Activated T-cell treated with anti-CD3 and anti-CD28 coated beads, Interleukin-2, amount 50 U/mL, for 24 hours (primary cell): ENCODE results near the gene USB1.
A peak's percentile ranks its signal among the peaks of the same experiment; 100 is the strongest.

ENCODE experiments used
- DNase-seq: peaks from one replicate; pipeline ENCODE4 v3.0.0-alpha.2; 2020
- H3K27ac Mint-ChIP-seq: 2 replicates; pipeline ENCODE4 v1.8.0; 2020; ENCODE audit warnings: mild to moderate bottlenecking, mixed read lengths
- H3K27me3 Mint-ChIP-seq: 2 replicates; pipeline ENCODE4 v1.8.0; 2020; ENCODE audit warnings: mixed read lengths
- H3K36me3 Mint-ChIP-seq: 2 replicates; pipeline ENCODE4 v1.8.0; 2020; ENCODE audit warnings: low read depth, mixed read lengths
- H3K4me1 Mint-ChIP-seq: 2 replicates; pipeline ENCODE4 v1.8.0; 2020; ENCODE audit warnings: low read depth, mixed read lengths
- H3K4me3 Mint-ChIP-seq: 2 replicates; pipeline ENCODE4 v1.8.0; 2020; ENCODE audit warnings: mild to moderate bottlenecking, moderate library complexity, mixed read lengths
- H3K9me3 Mint-ChIP-seq: 2 replicates; pipeline ENCODE4 v1.8.0; 2020; ENCODE audit warnings: mixed read lengths

USB1 gene

DNA sequence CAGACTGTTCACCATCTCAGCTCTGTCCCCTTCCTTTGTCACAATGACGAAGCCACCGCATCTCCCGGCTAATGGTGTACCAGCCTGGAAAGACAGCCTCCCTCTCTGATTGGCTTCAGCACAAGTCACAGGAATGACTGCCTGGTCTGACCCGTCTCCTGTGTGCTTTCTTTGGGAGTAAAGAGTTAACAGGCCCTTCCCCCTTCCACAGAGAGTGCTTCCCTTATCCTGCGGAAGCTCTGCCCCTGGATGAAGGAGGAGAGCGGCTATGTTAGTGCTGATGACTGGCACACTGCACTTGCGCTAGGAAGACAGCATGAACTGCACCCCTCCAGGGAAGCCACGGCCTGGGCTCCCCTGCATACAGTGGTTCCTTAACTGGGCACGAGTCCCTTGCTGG lies 11.3 kb downstream of the USB1 start:
- Mint-ChIP-seq H3K4me1 (no peaks in the 10 kb centered on the region), H3K27me3 (no peaks in the 10 kb centered on the region), H3K27ac (no peak overlapping the region), H3K9me3 (no peaks in the 10 kb centered on the region), H3K4me3 (no peak overlapping the region), H3K36me3 (peaks cover 56% of the 10 kb centered on the region)
- DNase-seq: no peak

DNA sequence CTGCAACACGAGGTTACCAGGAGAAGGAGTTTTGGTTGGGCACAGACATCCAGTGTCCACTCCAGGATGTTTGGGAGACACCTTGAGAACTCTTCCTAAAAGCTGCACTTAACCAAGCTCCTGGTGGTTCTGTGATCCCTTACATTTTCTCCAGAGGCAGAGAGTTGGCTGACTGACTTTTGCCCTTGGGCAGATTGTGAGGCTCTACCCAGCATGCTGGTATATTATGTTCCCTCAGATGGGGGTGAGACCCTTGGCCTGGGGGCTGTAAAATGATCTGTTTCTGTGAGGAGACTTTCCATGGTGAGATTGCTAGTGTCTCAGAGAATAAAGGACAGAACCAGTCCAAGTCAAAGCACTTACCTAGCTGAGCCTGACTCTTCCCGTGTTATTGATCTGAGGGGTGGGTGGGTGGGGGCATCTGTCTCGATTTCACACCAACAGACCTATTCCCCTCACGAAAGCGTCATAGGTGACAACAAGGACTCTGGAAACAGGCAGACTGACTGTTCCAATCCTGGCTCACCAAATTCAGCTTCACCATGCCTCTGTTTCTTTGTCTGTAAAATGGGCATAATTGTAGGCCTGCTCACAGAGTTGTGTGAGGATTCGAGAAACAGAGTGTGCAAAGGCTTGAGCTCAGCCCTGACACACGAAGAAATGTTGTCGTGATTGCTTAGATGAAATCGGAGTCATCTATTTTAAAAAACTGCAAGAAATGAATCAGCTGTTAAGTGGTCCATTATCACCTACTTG lies 12.2 kb downstream of the USB1 start:
- H3K27me3 Mint-ChIP-seq: no peaks in the 10 kb centered on the region
- H3K4me3 Mint-ChIP-seq: no peak overlapping the region
- peaks cover 52% of the 10 kb centered on the region for H3K36me3 Mint-ChIP-seq
- DNase-seq: no peak
- H3K9me3 Mint-ChIP-seq: no peaks in the 10 kb centered on the region
- H3K27ac Mint-ChIP-seq: no peak overlapping the region
- H3K4me1 Mint-ChIP-seq: no peaks in the 10 kb centered on the region

DNA sequence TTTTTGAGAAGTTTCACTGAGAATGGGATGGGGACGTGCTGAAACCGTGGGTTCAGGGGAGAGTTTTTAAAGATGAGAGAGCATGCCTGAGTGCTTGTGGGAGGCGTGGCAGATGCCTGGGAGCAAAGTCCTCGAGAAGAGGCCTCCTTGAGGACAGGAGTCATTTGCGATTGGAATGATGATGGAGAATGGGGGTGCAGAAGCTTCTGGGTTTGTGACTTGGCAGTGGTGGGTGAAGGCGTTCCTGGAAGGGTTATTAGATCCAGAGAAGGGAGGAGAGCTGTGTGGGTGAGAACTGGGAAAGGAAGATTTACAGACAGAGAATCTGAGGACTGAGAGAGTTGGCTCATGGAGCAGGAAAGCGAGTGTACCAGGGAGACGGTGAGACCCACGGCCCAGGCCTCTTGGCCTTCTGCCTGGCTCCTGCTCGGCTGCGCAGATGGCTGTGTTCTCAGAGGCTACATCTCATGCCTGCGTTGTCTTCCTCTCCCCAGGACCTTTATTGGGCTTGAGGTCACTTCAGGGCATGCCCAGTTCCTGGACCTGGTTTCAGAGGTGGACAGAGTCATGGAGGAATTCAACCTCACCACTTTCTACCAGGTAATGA lies 15.7 kb downstream of the USB1 start:
- Mint-ChIP-seq H3K4me1 (peaks cover 4% of the 10 kb centered on the region), H3K9me3 (no peaks in the 10 kb centered on the region), H3K27me3 (no peaks in the 10 kb centered on the region), H3K4me3 (no peak overlapping the region), H3K27ac (no peak overlapping the region), H3K36me3 (peaks cover 44% of the 10 kb centered on the region)
- no peak for DNase-seq

DNA sequence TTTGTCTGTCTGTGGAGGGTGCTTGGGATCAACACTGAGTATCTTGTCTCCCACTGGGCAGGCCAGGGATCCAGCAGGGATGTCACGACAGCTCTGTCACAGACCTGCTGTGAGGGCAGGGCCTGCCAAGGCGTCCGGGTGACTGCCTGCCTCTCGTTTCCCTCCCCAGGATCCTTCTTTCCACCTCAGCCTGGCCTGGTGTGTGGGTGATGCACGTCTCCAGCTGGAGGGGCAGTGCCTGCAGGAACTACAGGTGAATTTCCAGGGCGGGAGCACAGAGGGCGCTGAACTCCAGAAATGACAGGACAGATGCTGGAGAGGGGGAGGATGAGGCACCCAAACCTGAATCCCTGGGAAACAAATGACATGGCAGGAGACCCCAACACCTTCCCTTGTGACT lies 17.6 kb downstream of the USB1 start:
- Mint-ChIP-seq H3K27ac (no peak overlapping the region), H3K9me3 (no peaks in the 10 kb centered on the region)

DNA sequence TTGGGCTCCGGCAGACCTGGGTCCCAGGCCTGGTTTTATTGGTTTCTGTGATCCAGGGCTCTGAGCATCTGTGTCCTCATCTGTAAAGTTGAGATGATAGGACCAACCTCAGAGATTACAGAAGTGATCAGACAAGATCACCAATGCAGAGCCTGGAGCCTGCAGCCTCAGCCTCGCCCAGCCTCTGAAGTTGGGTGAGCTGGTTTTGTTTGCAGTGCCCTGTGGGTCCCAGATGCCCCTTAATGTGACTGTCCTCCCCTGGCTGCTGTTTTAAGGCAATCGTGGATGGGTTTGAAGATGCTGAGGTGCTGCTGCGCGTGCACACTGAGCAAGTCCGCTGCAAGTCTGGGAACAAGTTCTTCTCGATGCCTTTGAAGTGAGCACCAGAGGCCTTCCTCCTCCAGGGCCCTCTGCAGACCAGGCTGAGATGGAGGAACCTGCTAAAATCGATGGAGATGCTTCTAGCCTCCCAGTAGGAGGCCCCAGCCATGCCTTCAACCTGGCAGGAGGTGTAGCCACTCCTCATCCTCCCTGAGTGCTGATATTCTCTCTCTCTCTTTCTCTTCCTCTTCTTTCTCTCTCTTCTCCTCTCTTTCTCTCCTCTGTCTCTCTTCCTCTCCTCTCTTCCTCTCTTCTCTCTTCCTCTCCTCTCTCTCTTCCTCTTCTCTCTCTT lies 18.8 kb downstream of the USB1 start:
- Mint-ChIP-seq H3K4me3 (no peak overlapping the region), H3K4me1 (peaks cover 10% of the 10 kb centered on the region), H3K9me3 (no peaks in the 10 kb centered on the region), H3K27ac (no peak overlapping the region), H3K27me3 (peaks cover 6% of the 10 kb centered on the region), H3K36me3 (peaks cover 23% of the 10 kb centered on the region)
- DNase-seq: no peak

More for the DNA sequence above, 17.6 kb downstream of the USB1 start:
- Mint-ChIP-seq H3K4me3 (no peak overlapping the region), H3K27me3 (no peaks in the 10 kb centered on the region), H3K4me1 (peaks cover 4% of the 10 kb centered on the region), H3K36me3 (peaks cover 29% of the 10 kb centered on the region)
- DNase-seq: no peak

DNA sequence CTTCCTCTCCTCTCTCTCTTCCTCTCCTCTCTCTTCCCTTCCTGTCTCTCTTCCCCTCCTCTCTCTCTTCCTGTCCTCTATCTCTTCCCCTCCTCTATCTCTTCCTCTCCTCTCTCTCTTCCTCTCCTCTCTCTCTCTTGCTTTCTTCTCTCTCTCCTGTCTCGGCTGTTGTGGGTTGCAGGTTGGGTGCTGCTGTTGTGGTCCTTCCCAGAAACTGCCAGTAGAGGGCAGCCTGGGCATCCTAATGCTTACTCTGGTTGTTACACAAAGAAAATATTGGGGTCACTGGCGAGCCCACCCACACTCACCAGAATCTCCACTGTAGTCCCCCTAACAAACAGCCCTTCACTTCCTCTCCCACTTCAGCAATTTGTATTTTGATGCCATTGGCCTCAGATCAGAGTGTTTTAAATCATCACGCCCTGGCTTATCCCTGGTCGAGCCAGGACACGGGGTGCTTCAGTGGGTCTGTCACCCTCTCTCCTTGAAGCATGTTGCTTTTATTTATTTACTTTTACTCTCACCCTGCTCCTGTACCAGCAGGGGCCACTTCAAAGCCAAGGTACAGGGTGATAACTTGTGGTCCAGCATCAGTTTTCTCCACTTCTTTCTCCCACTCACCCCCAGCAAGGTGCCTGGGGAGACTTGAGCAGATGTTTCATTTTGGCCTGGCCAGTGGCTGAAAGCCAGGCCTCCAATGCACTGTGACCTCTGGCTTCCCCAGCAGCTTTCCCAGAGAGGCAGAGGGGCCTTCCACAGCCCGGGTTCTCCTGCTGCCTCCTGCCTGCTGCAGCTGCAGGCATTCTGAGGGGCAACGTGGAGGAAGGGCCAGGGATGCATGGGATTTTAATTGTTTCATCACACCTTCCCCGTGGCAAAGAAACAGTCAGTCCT lies 19.7 kb downstream of the USB1 start:
- Mint-ChIP-seq H3K4me1 (peaks cover 11% of the 10 kb centered on the region), H3K9me3 (no peaks in the 10 kb centered on the region), H3K27me3 (peaks cover 8% of the 10 kb centered on the region), H3K36me3 (peaks cover 23% of the 10 kb centered on the region), H3K27ac (peak overlapping the region; percentile 1), H3K4me3 (no peak overlapping the region)
- DNase-seq: peak; percentile 68

DNA sequence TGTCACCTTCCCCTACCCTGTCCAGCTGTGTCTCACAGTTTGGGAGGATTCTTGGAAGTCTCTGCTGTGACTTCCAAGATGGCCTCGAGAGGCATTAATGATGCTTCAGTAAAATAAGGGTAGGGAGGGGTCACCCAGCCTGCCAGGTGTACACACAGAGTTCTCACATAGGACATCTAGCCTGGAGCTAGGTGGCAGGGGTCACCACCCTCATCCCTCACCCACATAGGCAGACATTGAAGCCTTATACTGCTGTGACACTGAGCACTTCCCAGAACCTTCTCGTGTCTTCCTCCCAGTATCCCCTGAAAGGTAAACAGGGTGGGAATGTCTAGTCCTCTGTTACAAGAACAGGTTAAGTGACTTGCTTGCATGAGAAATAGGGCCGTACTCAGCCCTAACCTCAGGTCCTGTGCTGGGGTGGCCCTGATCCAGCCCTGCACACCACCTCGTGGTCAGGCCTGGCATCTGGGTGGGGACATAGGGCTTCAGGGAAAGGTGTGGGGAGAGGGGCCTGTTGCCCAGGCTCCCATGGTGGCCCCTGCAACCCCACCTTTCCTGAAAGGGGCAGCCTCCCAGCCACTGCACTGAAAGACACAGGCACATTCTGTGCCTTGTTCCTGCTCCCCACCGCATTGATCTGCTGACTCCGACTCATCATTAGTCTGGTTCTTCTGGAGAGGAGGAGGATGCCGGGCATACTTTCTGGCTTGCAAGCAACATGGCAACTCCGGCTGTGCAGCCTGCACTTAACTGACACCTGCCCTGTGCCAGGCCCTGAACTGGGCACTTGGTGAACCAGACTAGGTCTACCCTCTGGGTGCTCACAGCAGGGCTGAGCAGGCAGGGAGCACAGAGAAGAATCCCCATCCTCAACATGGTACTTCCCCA lies 20.7 kb downstream of the USB1 start:
- Mint-ChIP-seq H3K4me3 (no peak overlapping the region), H3K9me3 (no peaks in the 10 kb centered on the region), H3K27ac (no peak overlapping the region), H3K36me3 (peaks cover 23% of the 10 kb centered on the region), H3K4me1 (peaks cover 14% of the 10 kb centered on the region), H3K27me3 (peaks cover 8% of the 10 kb centered on the region)
- DNase-seq: no peak

DNA sequence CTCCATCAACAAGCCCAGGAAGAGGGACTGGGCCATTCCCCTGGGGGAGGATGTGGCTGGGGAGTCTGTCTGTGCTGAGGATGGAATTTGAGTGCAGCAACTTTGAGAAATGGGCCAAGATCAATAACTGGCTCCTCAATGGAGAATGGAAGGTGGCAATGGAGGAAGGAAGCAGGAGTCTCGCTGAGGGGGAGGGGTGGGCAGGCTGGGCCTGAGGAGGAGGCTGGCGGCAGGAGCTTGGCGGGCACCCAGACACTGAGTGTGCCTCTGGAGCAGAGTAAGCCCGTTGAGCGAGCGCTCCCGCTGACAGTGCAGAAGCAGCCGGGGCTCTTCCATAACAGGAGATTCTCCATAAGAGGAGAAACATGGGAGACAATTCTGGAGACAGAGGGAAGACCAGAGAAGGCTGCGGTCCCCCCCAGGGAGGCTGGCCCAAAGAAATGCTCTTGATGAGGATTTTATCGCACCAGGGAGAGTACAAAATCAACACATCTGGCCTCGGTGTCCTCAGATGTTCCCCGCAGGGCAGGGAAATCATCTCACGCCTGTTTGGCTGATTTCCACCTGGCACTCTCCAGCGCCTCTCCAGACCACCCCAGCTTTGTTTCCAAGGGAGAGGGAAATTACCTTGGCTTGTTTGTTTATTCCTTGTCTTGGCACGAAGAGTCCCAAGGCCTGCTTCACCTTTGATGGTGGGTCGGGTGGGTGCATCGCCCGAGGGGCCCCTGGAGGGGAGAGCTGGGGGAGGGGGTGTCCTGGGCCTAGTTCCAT lies 21.6 kb downstream of the USB1 start:
- DNase-seq: no peak
- no peak overlapping the region for H3K4me3 Mint-ChIP-seq
- no peak overlapping the region for H3K27ac Mint-ChIP-seq
- peaks cover 9% of the 10 kb centered on the region for H3K27me3 Mint-ChIP-seq
- H3K4me1 Mint-ChIP-seq: peaks cover 14% of the 10 kb centered on the region
- H3K9me3 Mint-ChIP-seq: no peaks in the 10 kb centered on the region
- peaks cover 23% of the 10 kb centered on the region for H3K36me3 Mint-ChIP-seq

DNA sequence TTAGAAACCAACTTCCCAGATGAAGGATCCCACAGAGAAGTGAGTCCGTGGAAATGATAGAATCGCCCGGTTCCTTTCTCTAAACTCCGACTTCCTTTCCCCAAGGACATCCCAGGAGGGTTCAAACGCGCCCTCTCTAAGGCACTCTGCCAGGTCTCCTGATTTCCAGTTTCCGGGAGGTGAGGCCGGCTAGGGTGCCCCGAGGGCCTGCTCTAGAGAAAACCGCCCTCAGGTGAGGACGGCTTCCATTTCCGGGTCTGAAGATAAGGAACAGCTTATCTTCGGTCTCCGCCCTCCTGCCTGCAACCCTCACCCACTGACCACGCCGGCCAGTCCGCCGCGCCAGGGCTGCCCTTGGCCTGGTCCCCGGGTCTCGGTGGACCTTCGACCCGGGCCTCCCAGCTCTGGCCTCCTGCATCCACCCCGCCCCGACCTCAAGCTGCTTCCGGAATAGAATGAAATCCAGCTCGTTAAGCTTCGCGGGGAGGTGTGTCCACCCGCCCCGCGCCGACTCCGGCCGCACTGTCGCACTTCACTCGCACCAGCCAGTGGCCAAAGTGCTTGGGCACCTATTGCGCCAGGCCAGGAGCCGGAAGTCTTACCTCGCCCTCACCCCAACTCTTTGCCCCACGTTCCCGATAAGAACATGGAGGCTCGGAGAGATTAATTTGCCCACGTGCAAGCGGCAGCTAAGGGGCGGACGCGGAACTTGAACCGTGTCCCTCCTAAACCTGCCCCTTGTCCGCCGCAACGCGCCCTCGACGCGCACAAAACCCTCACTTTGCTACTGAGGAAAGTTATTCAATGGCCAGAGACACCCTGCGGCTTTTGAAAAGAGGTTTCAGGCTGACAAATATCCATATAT lies 23.5 kb downstream of the USB1 start:
- peak; percentile 65 for DNase-seq
- peak overlapping the region; percentile 77 for H3K4me3 Mint-ChIP-seq
- H3K27ac Mint-ChIP-seq: peak overlapping the region; percentile 61
- peaks cover 14% of the 10 kb centered on the region for H3K4me1 Mint-ChIP-seq
- H3K27me3 Mint-ChIP-seq: peaks cover 18% of the 10 kb centered on the region
- no peaks in the 10 kb centered on the region for H3K9me3 Mint-ChIP-seq
- peaks cover 9% of the 10 kb centered on the region for H3K36me3 Mint-ChIP-seq

DNA sequence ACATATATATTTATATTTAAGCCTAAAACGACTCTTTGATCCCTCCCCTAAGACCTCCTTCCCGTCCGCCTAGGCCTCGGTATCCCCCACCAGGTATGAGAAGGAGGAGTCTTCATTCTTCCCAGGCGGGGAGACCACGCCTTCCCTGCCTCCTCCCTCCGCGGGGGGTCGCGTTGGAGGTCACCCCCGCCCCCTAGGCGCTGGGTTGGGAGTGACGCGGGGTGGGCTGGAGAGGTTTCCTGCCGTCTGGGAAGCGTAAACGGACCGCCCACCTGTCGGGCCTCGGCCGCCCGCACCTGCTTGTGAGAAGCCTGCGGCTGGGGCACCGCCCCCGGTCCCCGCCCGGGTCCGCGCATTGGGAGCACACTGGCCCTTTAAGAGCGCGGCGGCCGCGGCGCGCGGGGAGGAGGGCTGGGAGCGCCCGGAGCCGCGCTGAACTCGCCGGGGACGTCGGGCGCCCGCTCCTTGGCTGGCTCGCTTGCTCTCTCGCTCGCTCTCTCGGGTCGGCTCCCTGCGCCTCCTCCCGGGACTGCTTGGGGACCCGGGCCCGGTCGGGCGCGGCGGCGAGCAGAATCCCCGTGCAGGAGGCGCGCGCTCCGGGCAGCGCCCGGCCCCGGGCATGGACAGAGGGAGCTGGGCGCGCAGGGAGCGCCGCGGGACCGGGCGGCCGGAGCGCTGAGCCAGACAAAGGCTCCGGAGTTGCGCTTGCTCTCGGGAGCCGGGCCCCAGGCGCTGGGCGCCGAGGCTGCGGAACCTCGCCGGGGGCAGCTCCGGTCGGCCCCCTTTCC lies 24.3 kb downstream of the USB1 start, which contains the start of gene MMP15:
Gene MMP15, plus strand, starts transcription at position 404 of the 788 bp plus-strand sequence. CDS start 597 bp downstream, outside the sequence.
- DNase-seq: peak; percentile 82
- H3K4me1 Mint-ChIP-seq: peaks cover 14% of the 10 kb centered on the region
- peaks cover 18% of the 10 kb centered on the region for H3K27me3 Mint-ChIP-seq
- H3K9me3 Mint-ChIP-seq: no peaks in the 10 kb centered on the region
- H3K36me3 Mint-ChIP-seq: peaks cover 9% of the 10 kb centered on the region
- H3K4me3 Mint-ChIP-seq: peak within 1 kb of the TSS; percentile 77
- H3K27ac Mint-ChIP-seq: peak within 1 kb of the TSS; percentile 61

DNA sequence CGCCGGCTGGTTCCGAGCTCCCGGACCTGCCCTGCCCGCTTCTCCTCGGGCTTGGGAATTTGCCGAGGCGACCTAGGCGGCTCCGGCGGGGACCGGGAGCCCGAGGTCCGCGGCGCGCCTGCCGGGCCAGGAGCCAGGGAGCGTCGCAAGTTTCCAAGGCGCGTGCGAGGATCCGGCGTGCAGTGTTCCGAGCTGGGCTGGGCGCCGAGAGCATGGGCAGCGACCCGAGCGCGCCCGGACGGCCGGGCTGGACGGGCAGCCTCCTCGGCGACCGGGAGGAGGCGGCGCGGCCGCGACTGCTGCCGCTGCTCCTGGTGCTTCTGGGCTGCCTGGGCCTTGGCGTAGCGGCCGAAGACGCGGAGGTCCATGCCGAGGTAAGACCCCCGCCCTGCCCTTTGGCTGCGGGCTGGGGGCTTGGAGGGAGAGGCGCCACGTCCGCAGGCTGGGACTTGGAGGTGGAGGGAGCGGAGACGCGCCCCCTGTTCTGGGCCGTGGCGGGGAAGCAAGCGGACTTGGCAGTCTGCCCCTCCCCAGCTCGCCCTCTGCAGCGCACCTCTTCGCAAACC lies 25.0 kb downstream of the USB1 start:
- peaks cover 11% of the 10 kb centered on the region for H3K4me1 Mint-ChIP-seq
- peak; percentile 58 for DNase-seq
- peak overlapping the region; percentile 33 for H3K4me3 Mint-ChIP-seq
- H3K27ac Mint-ChIP-seq: no peak overlapping the region
- H3K36me3 Mint-ChIP-seq: peaks cover 5% of the 10 kb centered on the region
- H3K9me3 Mint-ChIP-seq: no peaks in the 10 kb centered on the region
- peaks cover 18% of the 10 kb centered on the region for H3K27me3 Mint-ChIP-seq
